Activated B cell treated with CpG ODN at 0.5 μM for 24 hours (primary cell): ENCODE data around the gene REPS2. TPM values are rescaled to one million over a fixed set of nuclear protein-coding genes. Genes with fewer than 3 reads are reported as not detected.

ENCODE experiments used
- ATAC-seq: fragments of 200-7000 bp; cut with Tn5 transposase; one replicate; pipeline ENCODE4 v1.10.0; 2021; ENCODE audit warnings: low read depth, mild to moderate bottlenecking, moderate library complexity
- CTCF ChIA-PET: fragments of 350-600 bp; sonication (Branson Sonifier 250); formaldehyde crosslinking; loops from one replicate; lab custom pipeline; 2021; ENCODE audit warnings: antibody characterized with exemption; lab: Charles Lee
- POLR2A ChIA-PET: fragments of 350-600 bp; sonication (Branson Sonifier 250); formaldehyde crosslinking; loops from one replicate; lab custom pipeline; 2021; ENCODE audit warnings: antibody characterized with exemption; lab: Charles Lee
- DNase-seq: peaks from one replicate; pipeline ENCODE4 v3.0.0; 2022
- H3K27ac Mint-ChIP-seq: one replicate; pipeline ENCODE4 v1.8.0; 2020; ENCODE audit warnings: mixed read lengths
- H3K27me3 Mint-ChIP-seq: one replicate; pipeline ENCODE4 v1.8.0; 2021; ENCODE audit warnings: mixed read lengths
- H3K36me3 Mint-ChIP-seq: one replicate; pipeline ENCODE4 v1.8.0; 2021; ENCODE audit warnings: low read depth, mixed read lengths
- H3K4me1 Mint-ChIP-seq: one replicate; pipeline ENCODE4 v1.8.0; 2021; ENCODE audit warnings: mixed read lengths
- H3K4me3 Mint-ChIP-seq: one replicate; pipeline ENCODE4 v1.8.0; 2020; ENCODE audit warnings: mild to moderate bottlenecking, mixed read lengths
- H3K9me3 Mint-ChIP-seq: one replicate; pipeline ENCODE4 v1.8.0; 2020; ENCODE audit warnings: mixed read lengths
- intact Hi-C: fragments of 100-400 bp; cut with micrococcal nuclease; formaldehyde crosslinking; loops from one replicate; pipeline ENCODE4 v1.15.1; 2024
- total RNA-seq: library from RNA; stranded (reverse); gene quantifications from 2 replicates; pipeline ENCODE4 v1.2.3, GENCODE V29; 2022
- TF ChIP-seq, protein P1 (sequence below): fragments of 200-600 bp; IDR thresholded peaks from one replicate; pipeline ENCODE4 v1.8.0; 2022; ENCODE audit warnings: antibody characterized with exemption, mild to moderate bottlenecking

Gene REPS2
- total RNA-seq, 1 donor from 2014 or later, result 2.0 TPM

DNA sequence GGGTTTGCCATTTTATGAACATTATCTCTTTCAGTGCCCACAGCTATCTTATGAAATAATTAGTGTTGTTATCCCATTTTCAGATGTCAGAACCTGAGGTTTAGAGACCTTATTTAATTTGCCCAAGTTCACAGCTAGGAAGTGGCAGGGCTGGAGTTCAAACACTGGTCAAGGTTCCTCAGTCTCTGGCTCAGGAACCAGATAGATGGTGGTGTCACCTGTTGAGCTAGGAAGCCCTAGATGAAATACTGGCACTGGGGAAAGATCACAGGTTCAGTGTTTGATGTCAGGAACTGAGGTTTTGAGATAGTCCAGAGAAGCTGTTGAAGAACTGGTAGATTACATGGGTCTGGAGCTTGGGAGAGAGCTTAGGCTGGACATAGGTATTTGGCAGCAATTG lies 85.4 kb downstream of the REPS2 start:
- H3K27me3 Mint-ChIP-seq, result no peaks in the 10 kb centered on the region
- no peak overlapping the region for H3K4me3 Mint-ChIP-seq
- peaks cover 6% of the 10 kb centered on the region for H3K4me1 Mint-ChIP-seq
- H3K9me3 Mint-ChIP-seq, result no peaks in the 10 kb centered on the region
- DNase-seq (no peak), ATAC-seq (no peak)
- H3K27ac Mint-ChIP-seq, result no peak overlapping the region
- TF ChIP-seq, protein P1, sequence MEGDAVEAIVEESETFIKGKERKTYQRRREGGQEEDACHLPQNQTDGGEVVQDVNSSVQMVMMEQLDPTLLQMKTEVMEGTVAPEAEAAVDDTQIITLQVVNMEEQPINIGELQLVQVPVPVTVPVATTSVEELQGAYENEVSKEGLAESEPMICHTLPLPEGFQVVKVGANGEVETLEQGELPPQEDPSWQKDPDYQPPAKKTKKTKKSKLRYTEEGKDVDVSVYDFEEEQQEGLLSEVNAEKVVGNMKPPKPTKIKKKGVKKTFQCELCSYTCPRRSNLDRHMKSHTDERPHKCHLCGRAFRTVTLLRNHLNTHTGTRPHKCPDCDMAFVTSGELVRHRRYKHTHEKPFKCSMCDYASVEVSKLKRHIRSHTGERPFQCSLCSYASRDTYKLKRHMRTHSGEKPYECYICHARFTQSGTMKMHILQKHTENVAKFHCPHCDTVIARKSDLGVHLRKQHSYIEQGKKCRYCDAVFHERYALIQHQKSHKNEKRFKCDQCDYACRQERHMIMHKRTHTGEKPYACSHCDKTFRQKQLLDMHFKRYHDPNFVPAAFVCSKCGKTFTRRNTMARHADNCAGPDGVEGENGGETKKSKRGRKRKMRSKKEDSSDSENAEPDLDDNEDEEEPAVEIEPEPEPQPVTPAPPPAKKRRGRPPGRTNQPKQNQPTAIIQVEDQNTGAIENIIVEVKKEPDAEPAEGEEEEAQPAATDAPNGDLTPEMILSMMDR, result no peak
- ChIA-PET CTCF (no interaction called here), POLR2A (interaction anchor here (0.6 kb wide), 1 partner anchor 125 kb away, joined by 4 read pairs; no protein-coding TSS in a partner anchor)
- peaks cover 7% of the 10 kb centered on the region for H3K36me3 Mint-ChIP-seq
- intact Hi-C loops, result no loop called here

DNA sequence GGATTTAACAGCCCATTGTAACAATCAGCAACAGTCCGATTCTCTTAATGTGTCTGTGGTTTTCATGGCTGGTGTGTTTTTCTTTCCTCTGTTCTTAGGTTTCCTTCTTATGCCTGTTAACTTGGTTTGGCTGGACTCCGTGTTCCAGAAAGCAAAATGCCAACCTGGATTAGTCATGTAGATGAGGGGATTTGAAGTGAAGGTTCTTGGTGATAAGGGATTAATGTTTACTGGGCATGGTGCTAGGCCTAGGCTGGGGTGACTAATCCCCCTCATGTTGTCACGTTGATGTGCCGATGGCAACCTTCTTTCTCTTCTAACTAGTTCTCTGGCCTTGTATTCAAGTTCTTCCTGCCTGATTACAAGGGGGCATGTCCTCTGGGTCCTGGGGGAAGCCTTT lies 85.9 kb downstream of the REPS2 start:
- Mint-ChIP-seq H3K4me1 (peaks cover 6% of the 10 kb centered on the region), H3K9me3 (no peaks in the 10 kb centered on the region), H3K36me3 (peaks cover 7% of the 10 kb centered on the region), H3K27me3 (no peaks in the 10 kb centered on the region), H3K27ac (no peak overlapping the region), H3K4me3 (no peak overlapping the region)
- no peak for ATAC-seq
- intact Hi-C loops, result no loop called here
- POLR2A ChIA-PET, result interaction anchor here (0.6 kb wide), 1 partner anchor 125 kb away, joined by 4 read pairs; no protein-coding TSS in a partner anchor
- TF ChIP-seq, protein P1, result no peak
- CTCF ChIA-PET, result no interaction called here
- no peak for DNase-seq

DNA sequence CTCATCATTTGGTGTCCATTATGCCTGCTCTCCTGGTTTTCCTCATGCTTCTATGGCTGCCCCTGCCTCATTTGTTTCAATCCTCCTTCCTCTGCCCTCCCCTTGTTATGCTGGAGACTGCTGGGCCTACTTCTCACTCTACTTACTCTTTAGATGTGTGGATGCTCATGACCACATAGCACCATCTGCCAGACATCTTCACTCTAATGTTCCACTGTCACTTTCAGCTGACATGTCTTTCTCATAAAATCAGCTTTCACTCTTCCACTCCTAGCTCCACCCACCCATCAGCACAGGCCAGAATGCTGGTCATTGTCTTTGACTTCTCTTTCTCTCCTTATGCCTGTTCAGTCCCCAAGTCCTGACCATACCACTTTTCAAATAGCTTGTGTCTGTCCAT lies 86.8 kb downstream of the REPS2 start:
- no peaks in the 10 kb centered on the region for H3K27me3 Mint-ChIP-seq
- H3K36me3 Mint-ChIP-seq, result peaks cover 7% of the 10 kb centered on the region
- H3K9me3 Mint-ChIP-seq, result no peaks in the 10 kb centered on the region
- DNase-seq (no peak), ATAC-seq (no peak)
- intact Hi-C loops, result no loop called here
- H3K27ac Mint-ChIP-seq, result no peak overlapping the region
- H3K4me1 Mint-ChIP-seq, result peaks cover 6% of the 10 kb centered on the region
- ChIA-PET CTCF (no interaction called here), POLR2A (interaction anchor here (0.5 kb wide), 1 partner anchor 178 kb away, joined by 6 read pairs; no protein-coding TSS in a partner anchor)
- H3K4me3 Mint-ChIP-seq, result no peak overlapping the region
- TF ChIP-seq, protein P1, result no peak

DNA sequence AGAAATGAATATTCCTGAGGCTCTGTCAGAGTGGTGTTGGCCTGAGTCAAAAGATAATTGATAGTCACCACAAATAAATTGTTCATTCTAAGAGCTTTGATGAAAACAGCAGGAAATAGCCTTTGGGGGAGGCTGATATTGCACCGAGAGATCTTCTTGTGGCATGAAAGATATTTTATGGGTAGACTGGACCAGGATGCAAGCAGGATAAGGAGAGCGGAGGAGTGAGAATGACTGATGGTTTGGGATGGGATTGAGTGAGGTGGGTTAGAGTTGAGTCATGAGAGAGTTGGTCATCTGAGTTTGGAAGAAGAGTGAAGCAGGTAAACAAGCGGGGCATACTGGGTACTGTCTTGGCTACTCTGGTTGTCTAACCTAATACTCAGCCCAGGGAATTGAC lies 88.7 kb downstream of the REPS2 start:
- H3K27ac Mint-ChIP-seq, result no peak overlapping the region
- TF ChIP-seq, protein P1, result no peak
- H3K27me3 Mint-ChIP-seq, result no peaks in the 10 kb centered on the region
- H3K4me3 Mint-ChIP-seq, result no peak overlapping the region
- H3K9me3 Mint-ChIP-seq, result no peaks in the 10 kb centered on the region
- ChIA-PET POLR2A (no interaction called here), CTCF (no interaction called here)
- H3K36me3 Mint-ChIP-seq, result peaks cover 7% of the 10 kb centered on the region
- DNase-seq (no peak), ATAC-seq (no peak)
- peaks cover 3% of the 10 kb centered on the region for H3K4me1 Mint-ChIP-seq
- intact Hi-C loops, result no loop called here

DNA sequence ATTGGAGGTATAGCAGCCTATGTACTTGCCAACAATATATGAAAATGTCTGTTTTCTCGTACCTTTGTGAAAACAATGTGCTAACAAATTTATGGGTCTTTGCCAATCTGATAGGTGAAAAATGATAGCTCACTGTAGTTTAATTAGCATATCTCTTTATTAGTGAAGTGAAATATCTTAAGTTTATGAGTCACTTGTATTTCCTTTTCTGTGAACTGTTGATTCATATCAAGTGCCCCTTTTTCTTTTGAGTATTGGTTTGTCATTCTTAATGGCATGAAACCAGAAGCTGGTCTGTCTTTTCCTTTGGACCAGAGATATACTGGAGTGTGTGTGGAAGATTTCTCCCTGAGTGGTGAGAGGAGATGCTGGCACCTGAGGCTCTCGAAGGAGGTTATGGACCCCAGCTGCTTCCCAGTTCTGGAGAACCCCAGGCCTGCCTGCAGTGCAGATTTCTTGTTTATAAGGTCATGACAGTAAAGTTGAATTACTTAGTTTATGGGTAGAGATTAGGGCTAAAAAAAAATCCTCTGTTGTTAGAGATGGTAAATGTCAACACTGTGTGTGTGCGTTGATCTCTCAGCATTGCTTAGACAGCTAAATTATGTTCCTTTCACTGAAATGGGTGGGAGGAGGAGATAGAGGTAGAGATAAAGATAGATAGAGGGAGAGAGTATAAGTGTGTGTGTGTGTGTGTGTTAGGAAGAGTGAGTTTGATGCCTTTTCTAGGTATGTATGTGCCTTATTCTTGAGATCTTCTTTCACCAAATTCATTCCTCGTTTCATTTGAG lies 89.9 kb downstream of the REPS2 start:
- H3K4me1 Mint-ChIP-seq, result no peaks in the 10 kb centered on the region
- DNase-seq, result no peak
- H3K9me3 Mint-ChIP-seq, result no peaks in the 10 kb centered on the region
- CTCF ChIA-PET, result no interaction called here
- intact Hi-C loops, result no loop called here
- no peak overlapping the region for H3K27ac Mint-ChIP-seq
- no peak for ATAC-seq
- POLR2A ChIA-PET, result no interaction called here
- no peak overlapping the region for H3K4me3 Mint-ChIP-seq
- TF ChIP-seq, protein P1, result no peak
- peaks cover 7% of the 10 kb centered on the region for H3K36me3 Mint-ChIP-seq
- H3K27me3 Mint-ChIP-seq, result no peaks in the 10 kb centered on the region
